K562 (cell line): ENCODE results near the gene TNPO3. TPM values are rescaled to one million over a fixed set of nuclear protein-coding genes. Genes with fewer than 3 reads are reported as not detected.

Source experiments
- ARID3A ChIP-seq: IDR thresholded peaks from 2 replicates; pipeline ENCODE4 v1.6.1; 2012; ENCODE audit warnings: low read depth, low read length, improper control_type of control experiment, borderline replicate concordance
- BRD9 ChIP-seq: fragments of 450-650 bp; IDR thresholded peaks from 2 replicates; pipeline ENCODE4 v1.6.1; 2018; ENCODE audit warnings: low read depth; ENCODE audit not compliant: partially characterized antibody
- CGGBP1 ChIP-seq: fragments of 250-450 bp; sonication (Bioruptor Pico); IDR thresholded peaks from 2 replicates; pipeline ENCODE4 v1.9.0; 2021; ENCODE audit warnings: mild to moderate bottlenecking
- CREB1 ChIP-seq, 2 experiments: sonication (generic) in 1 of 2; formaldehyde crosslinking in 1 of 2; IDR thresholded peaks; 2 replicates each; pipeline versions ENCODE4 v1.6.1 to v1.8.0; 2012 to 2022; ENCODE audit warnings: inconsistent platforms in 1 of 2, mild to moderate bottlenecking in 1 of 2, missing genetic modification reagents in 1 of 2, moderate library complexity in 1 of 2
- ETV1 ChIP-seq: fragments of 450-650 bp; conservative IDR thresholded peaks from 2 replicates; pipeline ENCODE4 v1.6.1; 2016; ENCODE audit warnings: missing genetic modification characterization, control low read depth, low read depth, missing compliant biosample characterization
- FOXP4 ChIP-seq: sonication (generic); formaldehyde crosslinking; IDR thresholded peaks from 2 replicates; pipeline ENCODE4 v1.8.0; 2022; ENCODE audit warnings: mild to moderate bottlenecking, missing genetic modification reagents, borderline replicate concordance
- HDGF ChIP-seq: fragments of 450-650 bp; IDR thresholded peaks from 2 replicates; pipeline ENCODE4 v1.6.1; 2016
- HOXB6 ChIP-seq: fragments of 250-450 bp; sonication (Bioruptor Pico); IDR thresholded peaks from 2 replicates; pipeline ENCODE4 v1.5.1; 2022; ENCODE audit warnings: mild to moderate bottlenecking, borderline replicate concordance
- LEF1 ChIP-seq: fragments of 450-650 bp; IDR thresholded peaks from 2 replicates; pipeline ENCODE4 v1.6.1; 2016; ENCODE audit warnings: mild to moderate bottlenecking
- MYNN ChIP-seq, 2 experiments: sonication (generic); formaldehyde crosslinking in 1 of 2; IDR thresholded peaks; 2 replicates each; pipeline versions ENCODE4 v1.5.0 to v1.6.1; 2016 to 2020; ENCODE audit warnings: antibody characterized with exemption in 1 of 2, missing genetic modification reagents in 1 of 2
- PYGO2 ChIP-seq: fragments of 450-650 bp; IDR thresholded peaks from 2 replicates; pipeline ENCODE4 v1.6.1; 2016; ENCODE audit warnings: mild to moderate bottlenecking, missing genetic modification characterization, moderate library complexity, missing compliant biosample characterization
- RAD51 ChIP-seq: fragments of 450-650 bp; IDR thresholded peaks from 2 replicates; pipeline ENCODE4 v1.7.1; 2016; ENCODE audit warnings: low read depth, mild to moderate bottlenecking, borderline replicate concordance
- SETDB1 ChIP-seq: IDR thresholded peaks from one replicate; pipeline ENCODE4 v1.6.1; 2012; ENCODE audit warnings: low read length, control low read depth, inconsistent platforms
- TSHZ1 ChIP-seq: fragments of 250-450 bp; sonication (Bioruptor Pico); IDR thresholded peaks from 2 replicates; pipeline ENCODE4 v1.4.0; 2020; ENCODE audit warnings: mild to moderate bottlenecking, moderate library complexity
- XRCC5 ChIP-seq: fragments of 200-400 bp; formaldehyde crosslinking; IDR thresholded peaks from 2 replicates; pipeline ENCODE4 v1.6.1; 2017; ENCODE audit warnings: low read depth, mild to moderate bottlenecking, low read length
- ZNF76 ChIP-seq: fragments of 250-450 bp; sonication (Bioruptor Pico); IDR thresholded peaks from 2 replicates; pipeline ENCODE4 v1.4.0; 2020; ENCODE audit warnings: mild to moderate bottlenecking, moderate library complexity, borderline replicate concordance
- polyA plus RNA-seq, 8 experiments: library from polyadenylated mRNA; depleted of rRNA in 4 of 8; stranded (reverse) in 5 of 8; unstranded in 3 of 8; fragments of >200 nt; fragmentation: Nextera tagmentation in 2 of 8; fragmentation: Illumina TruSeq in 1 of 8; extraction: Ambion mirVana in 2 of 8; extraction: Trizol in 1 of 8; gene quantifications; 2 replicates each; pipeline versions ENCODE4 v1.2.1 to v1.2.3, GENCODE V29; 2011 to 2014; ENCODE audit warnings: inconsistent platforms in 1 of 8, missing spikeins in 1 of 8
- total RNA-seq, 7 experiments: library from RNA; depleted of rRNA in 6 of 7; stranded (reverse); fragments of >200 nt in 6 of 7; fragmentation: Illumina TruSeq in 2 of 7; extraction: Trizol in 2 of 7; gene quantifications; 2 replicates each; pipeline versions ENCODE4 v1.2.1 to v1.2.3, GENCODE V29; 2011 to 2021; ENCODE audit warnings: low replicate concordance in 1 of 7

Gene TNPO3
- total and polyA plus RNA-seq, 9 of the 15 experiments (the other 6 are each of a cell fraction or from before 2014, with no cell fraction given): 35.8 to 125 (median 110) TPM

- TF ChIP-seq FOXP4 (CRISPR knock-in tag) (0 out of 2 replicates have a peak, but pooled peaks have one; percentile 90), LEF1 (peak; percentile 91), CGGBP1 (CRISPR knock-in tag) (peak; percentile 76; the same call in 1 of the 2 replicates), BRD9 (peak; percentile 97), ETV1 (tag) (peak; percentile 100), CREB1 (IDR thresholded peaks at IDR 0.05) (peak; percentile 74), CREB1 (CRISPR knock-in tag; IDR thresholded peaks at IDR 0.05) (peak; percentile 80), RAD51 (peak; percentile 70; the same call in 1 of the 2 replicates), MYNN (IDR thresholded peaks at IDR 0.05) (no peak; the same call in 1 of the 2 replicates), MYNN (CRISPR knock-in tag; IDR thresholded peaks at IDR 0.05) (no peak; the same call in 1 of the 2 replicates), TSHZ1 (CRISPR knock-in tag) (no peak), ZNF76 (CRISPR knock-in tag) (peak; percentile 89; the same call in 1 of the 2 replicates), SETDB1 (no peak), PYGO2 (tag) (peak; percentile 45; the same call in 1 of the 2 replicates), HDGF (peak; percentile 33; the same call in 1 of the 2 replicates), HOXB6 (CRISPR knock-in tag) (peak; percentile 66; the same call in 1 of the 2 replicates), ARID3A (no peak), XRCC5 (peak; percentile 99)
Measured at GRCh38 chr7:129054438-129055293, at the start of gene TNPO3 (continued).
